Stomach (tissue), 4 donors: Measurements from ENCODE around the gene SNTN.

Source experiments
- EP300 ChIP-seq: sonication (generic); formaldehyde crosslinking; IDR thresholded peaks from one replicate; pipeline ENCODE4 v1.6.1; 2017; ENCODE audit warnings: antibody characterized with exemption
- POLR2A ChIP-seq, 4 donors: fragments of 450-650 bp; IDR thresholded peaks; one replicate each; pipeline ENCODE4 v1.6.1; 2016; ENCODE audit warnings: antibody characterized with exemption in 4 of 4, control low read depth in 2 of 4, mild to moderate bottlenecking in 1 of 4, moderate library complexity in 1 of 4
- TF ChIP-seq, protein P1 (sequence below), 7 experiments: fragments of 450-650 bp in 4 of 7; fragments of 200-600 bp in 3 of 7; sonication (generic) in 3 of 7; IDR thresholded peaks; one replicate each; pipeline ENCODE4 v1.5.1; 2016 to 2019; ENCODE audit warnings: antibody characterized with exemption in 7 of 7, control low read depth in 2 of 7, mild to moderate bottlenecking in 1 of 7

DNA sequence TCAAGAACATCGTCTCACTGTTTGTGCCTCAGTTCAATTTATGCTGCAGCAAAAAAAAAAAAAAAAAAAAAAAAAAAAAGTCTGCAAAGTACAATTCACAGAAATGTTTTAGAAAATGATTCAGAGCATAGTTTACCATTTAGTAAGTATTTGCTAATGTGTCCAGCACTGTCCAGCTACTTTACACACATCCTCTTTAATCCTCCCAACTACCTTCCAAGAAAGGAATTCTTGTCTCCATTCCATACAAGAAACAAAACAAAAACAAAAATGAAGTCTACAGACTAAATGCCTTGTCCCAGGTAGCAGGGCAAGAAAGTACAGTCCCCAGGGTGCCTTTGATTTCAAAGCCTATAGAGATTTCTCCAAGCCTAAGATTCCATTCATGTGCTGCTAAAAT, 38.9 kb upstream of the SNTN start:
- TF ChIP-seq, protein P1, sequence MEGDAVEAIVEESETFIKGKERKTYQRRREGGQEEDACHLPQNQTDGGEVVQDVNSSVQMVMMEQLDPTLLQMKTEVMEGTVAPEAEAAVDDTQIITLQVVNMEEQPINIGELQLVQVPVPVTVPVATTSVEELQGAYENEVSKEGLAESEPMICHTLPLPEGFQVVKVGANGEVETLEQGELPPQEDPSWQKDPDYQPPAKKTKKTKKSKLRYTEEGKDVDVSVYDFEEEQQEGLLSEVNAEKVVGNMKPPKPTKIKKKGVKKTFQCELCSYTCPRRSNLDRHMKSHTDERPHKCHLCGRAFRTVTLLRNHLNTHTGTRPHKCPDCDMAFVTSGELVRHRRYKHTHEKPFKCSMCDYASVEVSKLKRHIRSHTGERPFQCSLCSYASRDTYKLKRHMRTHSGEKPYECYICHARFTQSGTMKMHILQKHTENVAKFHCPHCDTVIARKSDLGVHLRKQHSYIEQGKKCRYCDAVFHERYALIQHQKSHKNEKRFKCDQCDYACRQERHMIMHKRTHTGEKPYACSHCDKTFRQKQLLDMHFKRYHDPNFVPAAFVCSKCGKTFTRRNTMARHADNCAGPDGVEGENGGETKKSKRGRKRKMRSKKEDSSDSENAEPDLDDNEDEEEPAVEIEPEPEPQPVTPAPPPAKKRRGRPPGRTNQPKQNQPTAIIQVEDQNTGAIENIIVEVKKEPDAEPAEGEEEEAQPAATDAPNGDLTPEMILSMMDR (IDR thresholded peaks at IDR 0.05), result no peak
- TF ChIP-seq POLR2A (IDR thresholded peaks at IDR 0.05) (no peak), EP300 (no peak)
